ENCODE measurements around the gene SNTA1. TPM values are rescaled to one million over a fixed set of nuclear protein-coding genes. Genes with fewer than 3 reads are reported as not detected.
"Not testable (repeated sequence)": the region's sequence is repeated elsewhere in the genome, so short reads cannot be mapped to it uniquely, and the experiment has no call there.

The SNTA1 gene
- total RNA-seq, 1 donor from 2014 or later, result 13.3 TPM

- Mint-ChIP-seq H3K4me3 (peak overlapping the region; percentile 99), H3K9me3 (no peaks in the 10 kb centered on the region), H3K36me3 (peaks cover 13% of the 10 kb centered on the region), H3K27ac (peak overlapping the region; percentile 9), H3K4me1 (peaks cover 22% of the 10 kb centered on the region), H3K27me3 (ENCODE audit: low read depth) (no peaks in the 10 kb centered on the region)
- no peak for DNase-seq (ENCODE audit: low spot score in 2 of 2, unreplicated experiment in 2 of 2)
- no peak for TF ChIP-seq CTCF (IDR thresholded peaks at IDR 0.05; ENCODE audit: unreplicated experiment)
Measured at GRCh38 chr20:33400812-33401183, 42.8 kb downstream of the SNTA1 start.

GRCh38 chr20:33399924-33400323, 43.6 kb downstream of the SNTA1 start:
- peaks cover 22% of the 10 kb centered on the region for H3K4me1 Mint-ChIP-seq
- H3K4me3 Mint-ChIP-seq, result peak overlapping the region; percentile 99
- no peak for TF ChIP-seq CTCF (IDR thresholded peaks at IDR 0.05; ENCODE audit: unreplicated experiment)
- H3K27me3 Mint-ChIP-seq (ENCODE audit: low read depth), result no peaks in the 10 kb centered on the region
- no peak overlapping the region for H3K27ac Mint-ChIP-seq
- H3K9me3 Mint-ChIP-seq, result no peaks in the 10 kb centered on the region
- H3K36me3 Mint-ChIP-seq, result peaks cover 11% of the 10 kb centered on the region
- no peak for DNase-seq (ENCODE audit: low spot score in 2 of 2, unreplicated experiment in 2 of 2)

GRCh38 chr20:33394718-33395117, 48.8 kb downstream of the SNTA1 start:
- peaks cover 32% of the 10 kb centered on the region for H3K36me3 Mint-ChIP-seq
- no peak overlapping the region for H3K4me3 Mint-ChIP-seq

GRCh38 chr20:33393609-33394008, 50.0 kb downstream of the SNTA1 start:
- H3K27ac Mint-ChIP-seq, result peak overlapping the region; percentile 97
- peaks cover 13% of the 10 kb centered on the region for H3K4me1 Mint-ChIP-seq
- H3K9me3 Mint-ChIP-seq, result no peaks in the 10 kb centered on the region
- H3K27me3 Mint-ChIP-seq (ENCODE audit: low read depth), result no peaks in the 10 kb centered on the region
- H3K4me3 Mint-ChIP-seq, result no peak overlapping the region
- peaks cover 34% of the 10 kb centered on the region for H3K36me3 Mint-ChIP-seq
- DNase-seq (ENCODE audit: low spot score in 2 of 2, unreplicated experiment in 2 of 2), result no peak
- TF ChIP-seq CTCF (IDR thresholded peaks at IDR 0.05; ENCODE audit: unreplicated experiment), result no peak

More at GRCh38 chr20:33394718-33395117, 48.8 kb downstream of the SNTA1 start:
- no peak for TF ChIP-seq CTCF (IDR thresholded peaks at IDR 0.05; ENCODE audit: unreplicated experiment)
- Mint-ChIP-seq H3K4me1 (peaks cover 13% of the 10 kb centered on the region), H3K9me3 (no peaks in the 10 kb centered on the region), H3K27me3 (ENCODE audit: low read depth) (no peaks in the 10 kb centered on the region), H3K27ac (peak overlapping the region; percentile 1)
- DNase-seq (ENCODE audit: low spot score in 2 of 2, unreplicated experiment in 2 of 2), result no peak

GRCh38 chr20:33391722-33392415, 51.7 kb downstream of the SNTA1 start:
- H3K27me3 Mint-ChIP-seq (ENCODE audit: low read depth), result no peaks in the 10 kb centered on the region
- DNase-seq (ENCODE audit: low spot score in 2 of 2, unreplicated experiment in 2 of 2), result peak; percentile 41 to 71
- H3K36me3 Mint-ChIP-seq, result peaks cover 42% of the 10 kb centered on the region
- H3K4me3 Mint-ChIP-seq, result peak overlapping the region; percentile 40
- H3K27ac Mint-ChIP-seq, result peak overlapping the region; percentile 97
- H3K4me1 Mint-ChIP-seq, result peaks cover 13% of the 10 kb centered on the region
- TF ChIP-seq CTCF (IDR thresholded peaks at IDR 0.05; ENCODE audit: unreplicated experiment), result no peak
- H3K9me3 Mint-ChIP-seq, result no peaks in the 10 kb centered on the region

GRCh38 chr20:33389326-33389725, 54.2 kb downstream of the SNTA1 start:
- not testable (repeated sequence) for DNase-seq (ENCODE audit: low spot score in 2 of 2, unreplicated experiment in 2 of 2); H3K27me3 Mint-ChIP-seq (ENCODE audit: low read depth); H3K9me3 Mint-ChIP-seq; H3K27ac Mint-ChIP-seq; H3K4me3 Mint-ChIP-seq
- H3K36me3 Mint-ChIP-seq, result peaks cover 47% of the 10 kb centered on the region
- H3K4me1 Mint-ChIP-seq, result peaks cover 13% of the 10 kb centered on the region
